NCI-H1930 (cell line): ENCODE results near the gene TAF1L.
"Not testable (repeated sequence)": the region's sequence is repeated elsewhere in the genome, so short reads cannot be mapped to it uniquely, and the experiment has no call there.

Experiments
- DNase-seq, 2 experiments: peaks; one replicate each; lab custom pipeline; 2025; lab: John Stamatoyannopoulos, UW

Gene TAF1L

GRCh38 chr9:32635362-32635761 is at the start of gene TAF1L:
Gene TAF1L (minus strand): TSS chr9:32635669. CDS start chr9:32635579, 90 bp downstream.
- DNase-seq: no peak

GRCh38 chr9:32681751-32682150 is 46.3 kb upstream of the TAF1L start:
- DNase-seq: no peak

DNA sequence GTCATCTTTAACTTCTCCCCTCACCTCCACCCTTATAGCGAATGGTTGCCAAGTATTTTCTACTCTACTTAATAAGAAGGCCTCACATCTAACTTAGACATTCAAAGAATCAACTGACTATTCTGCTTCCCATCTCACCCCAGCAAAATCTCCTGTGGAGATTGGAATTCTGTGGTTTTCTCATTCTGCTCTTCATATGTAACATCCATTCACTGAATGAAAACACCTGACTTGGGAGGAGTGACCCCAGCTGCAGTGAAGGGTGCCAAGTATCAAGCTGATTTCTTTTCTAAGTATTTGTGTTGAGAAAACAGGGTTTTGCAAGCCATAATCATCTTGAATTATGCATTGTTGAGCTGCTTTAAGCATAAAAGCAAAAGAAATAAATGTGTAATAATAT is 42.5 kb upstream of the TAF1L start:
- DNase-seq: no peak

GRCh38 chr9:32672469-32672868 is 37.0 kb upstream of the TAF1L start:
- no peak for DNase-seq

DNA sequence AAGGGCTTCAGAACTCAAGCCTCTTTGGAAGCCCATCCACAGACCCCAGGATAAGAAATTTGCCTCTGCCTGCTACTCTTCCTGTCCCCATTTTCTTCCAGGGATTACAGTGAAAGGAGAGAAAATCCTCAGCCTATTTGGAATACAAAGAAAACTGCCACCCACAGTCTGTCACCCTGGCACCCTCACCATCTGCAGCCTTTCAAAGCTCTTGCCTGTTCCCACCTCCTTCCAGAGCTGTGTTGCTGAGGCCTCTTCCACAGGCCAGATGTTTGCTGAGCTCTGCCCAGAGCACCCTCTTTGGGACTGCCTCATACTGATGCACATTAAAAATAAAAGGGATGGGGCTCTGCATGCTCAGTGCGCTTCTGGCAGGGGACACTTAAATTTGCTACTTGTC is 35.9 kb upstream of the TAF1L start:
- DNase-seq: no peak

DNA sequence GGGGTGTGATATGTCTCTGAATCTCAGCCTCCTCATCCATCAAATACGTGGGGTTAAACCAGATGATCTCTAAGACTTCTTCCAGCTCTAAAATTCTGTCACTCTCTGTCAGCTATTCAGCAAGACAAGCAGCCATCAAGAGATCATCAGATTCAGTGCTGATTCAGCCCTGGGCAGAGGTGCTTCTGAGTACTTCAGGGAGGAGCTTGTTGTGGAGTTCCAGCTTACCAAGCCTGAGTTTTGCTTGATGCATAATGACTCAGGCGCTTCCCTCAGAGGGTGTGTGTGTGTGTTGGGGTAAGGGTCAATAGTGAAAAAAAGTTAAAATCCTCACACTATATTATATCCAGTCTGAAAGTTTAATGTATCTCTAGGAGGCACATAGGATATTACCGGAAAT is 29.6 kb upstream of the TAF1L start:
- no peak for DNase-seq

- DNase-seq: no peak
Measured at GRCh38 chr9:32663741-32664140, 28.3 kb upstream of the TAF1L start.

- no peak for DNase-seq
Measured at GRCh38 chr9:32647671-32648070, 12.2 kb upstream of the TAF1L start.

DNA sequence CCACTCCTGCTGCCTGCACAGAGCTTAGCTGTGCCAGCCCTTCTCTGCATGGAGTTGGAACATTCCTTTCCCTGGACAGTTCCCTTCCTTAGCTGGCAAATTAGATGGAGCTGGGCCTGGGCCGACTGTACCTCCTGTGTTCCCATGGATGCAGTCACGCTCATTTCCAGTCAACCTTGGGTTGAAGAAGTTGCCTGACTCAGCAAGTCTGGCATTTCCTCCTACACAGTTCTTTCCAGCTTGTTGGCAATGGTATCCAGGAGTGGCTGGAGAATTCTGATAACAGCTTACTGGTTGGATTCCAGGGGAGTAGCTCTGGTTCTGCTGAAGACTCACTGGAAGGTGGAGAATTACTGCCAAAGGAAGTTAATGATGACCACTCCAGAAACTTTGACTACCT is 9.2 kb upstream of the TAF1L start:
- DNase-seq: no peak

- DNase-seq: not testable (repeated sequence)
Measured at GRCh38 chr9:32633151-32633550, 2.3 kb downstream of the TAF1L start.

- DNase-seq: no peak
Measured at GRCh38 chr9:32631991-32632390, 3.5 kb downstream of the TAF1L start.

- no peak for DNase-seq
Measured at GRCh38 chr9:32627394-32627954, 8.0 kb downstream of the TAF1L start.

- no peak for DNase-seq
Measured at GRCh38 chr9:32625320-32625719, 10.1 kb downstream of the TAF1L start.

DNA sequence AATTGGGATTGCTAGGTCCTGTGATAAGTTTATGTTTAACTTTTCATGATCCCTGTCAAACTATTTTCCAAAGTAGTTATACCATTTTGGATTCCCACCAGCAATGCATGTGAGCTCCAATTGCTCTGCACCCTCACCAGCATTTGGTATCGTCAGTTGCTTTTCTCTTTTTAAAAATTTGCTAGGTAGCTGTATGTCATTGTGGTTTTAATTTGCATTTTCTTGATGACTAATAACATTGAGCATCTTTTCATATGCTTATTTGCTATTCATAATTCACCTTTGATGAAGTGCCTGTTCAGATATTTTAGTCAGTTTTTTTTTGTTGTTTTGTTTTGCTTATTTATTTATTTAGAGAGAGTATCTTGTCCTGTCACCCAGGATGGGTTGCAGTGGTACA is 12.5 kb downstream of the TAF1L start:
- no peak for DNase-seq

DNA sequence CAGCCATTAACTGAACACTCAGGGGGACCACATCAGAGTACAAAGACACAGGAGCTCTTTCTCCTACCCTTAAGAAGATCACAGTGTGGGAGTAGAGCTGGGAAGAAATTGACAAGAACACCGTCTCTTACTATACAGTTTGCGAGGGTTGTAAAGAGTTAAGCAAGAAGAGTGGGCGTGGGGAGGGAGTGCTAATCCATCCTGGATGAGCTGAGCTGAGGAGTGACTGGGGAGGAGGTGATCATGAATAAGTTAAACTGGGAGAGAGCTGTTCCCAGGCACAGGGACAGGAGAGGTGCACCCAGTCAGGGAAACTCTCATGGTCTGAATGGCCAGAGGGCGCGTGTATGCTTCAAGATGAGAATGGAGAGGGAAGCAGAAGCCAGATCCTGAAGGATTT is 17.2 kb downstream of the TAF1L start:
- DNase-seq: no peak

GRCh38 chr9:32606811-32607210 is 28.7 kb downstream of the TAF1L start:
- no peak for DNase-seq

DNA sequence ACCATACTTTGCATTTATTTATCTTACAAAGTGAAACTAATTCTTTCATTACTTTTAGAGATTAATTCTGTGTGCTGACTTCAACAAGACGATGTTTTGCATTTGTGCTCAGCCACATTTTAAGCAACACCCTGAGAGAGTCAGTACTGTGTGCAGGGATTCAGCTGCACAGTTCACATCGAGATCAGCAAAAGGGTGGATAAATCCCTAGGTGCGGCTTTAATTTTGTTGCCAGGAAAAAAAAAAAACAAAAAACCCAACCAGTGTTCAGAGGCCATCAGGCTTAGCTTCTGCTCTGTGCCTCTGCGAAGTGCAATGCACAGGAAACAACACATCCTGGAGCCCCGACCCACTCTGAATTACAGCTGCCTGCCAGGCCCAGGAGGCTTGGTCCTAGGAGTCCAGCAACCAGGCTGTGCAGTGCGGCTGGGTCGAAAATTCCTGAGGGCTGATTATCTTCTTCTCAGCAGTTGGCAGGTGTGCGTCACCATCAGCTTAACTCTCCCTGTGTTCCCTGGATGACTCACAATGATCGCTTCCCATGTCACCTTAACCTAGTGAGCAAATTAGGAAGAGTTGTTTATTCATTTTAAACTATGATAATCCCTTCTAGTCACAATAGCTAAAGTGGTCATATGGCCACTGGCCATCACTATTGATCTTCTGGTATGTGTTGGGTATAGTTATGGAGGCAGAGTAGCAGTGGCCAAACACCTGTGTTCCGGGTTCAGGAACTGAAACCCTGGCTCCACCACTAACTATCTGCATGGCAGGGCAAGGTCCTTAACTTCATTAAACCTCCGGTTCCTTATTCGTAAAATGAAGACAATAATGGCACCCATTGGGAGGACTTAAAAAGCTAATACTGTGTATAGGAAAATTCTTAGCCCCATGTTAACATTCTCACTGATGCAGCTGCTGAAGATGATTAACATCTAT is 31.3 kb downstream of the TAF1L start:
- DNase-seq: no peak

DNA sequence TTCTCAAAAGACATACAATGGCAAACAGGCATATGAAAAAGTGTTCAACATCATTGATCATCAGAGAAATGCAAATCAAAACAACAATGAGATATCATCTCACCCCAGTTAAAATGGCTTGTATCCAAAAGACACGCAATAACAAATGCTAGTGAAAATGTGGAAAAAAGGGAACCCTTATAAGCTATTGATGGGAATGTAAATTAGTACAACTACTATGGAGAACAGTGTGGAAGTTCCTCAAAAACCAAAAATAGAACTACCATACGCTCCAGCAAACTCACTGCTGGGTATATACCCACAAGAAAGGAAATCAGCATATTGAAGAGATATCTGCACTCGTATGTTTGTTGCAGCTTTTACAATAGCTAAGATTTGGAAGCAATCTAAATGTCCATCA is 36.4 kb downstream of the TAF1L start:
- DNase-seq: not testable (repeated sequence)

- no peak for DNase-seq
Measured at GRCh38 chr9:32596936-32597335, 38.5 kb downstream of the TAF1L start.

GRCh38 chr9:32596096-32596865 is 39.2 kb downstream of the TAF1L start:
- DNase-seq: no peak

- no peak for DNase-seq
Measured at GRCh38 chr9:32590898-32591297, 44.6 kb downstream of the TAF1L start.

GRCh38 chr9:32590476-32590875 is 45.0 kb downstream of the TAF1L start:
- DNase-seq: no peak
